CD4-positive, CD25-positive, alpha-beta regulatory T cell (primary cell): Measurements from ENCODE around the gene OR10T2. TPM values are rescaled to one million over a fixed set of nuclear protein-coding genes. Genes with fewer than 3 reads are reported as not detected.

Source experiments
- ATAC-seq, 2 donors: fragments of 150-1000 bp; cut with Tn5 transposase; one replicate each; pipeline ENCODE4 v1.10.0; 2021; ENCODE audit warnings: low read depth in 2 of 2, moderate number of reproducible peaks in 2 of 2, moderate library complexity in 1 of 2
- DNase-seq, 3 donors: peaks; one replicate each; pipeline versions ENCODE4 v3.0.0 to v3.0.0-alpha.2; 2012 to 2022; ENCODE audit warnings: mixed read lengths in 1 of 3
- H3K27ac ChIP-seq: one replicate; pipeline ENCODE4 v1.7.0; 2013; ENCODE audit warnings: mild to moderate bottlenecking, low read length; ENCODE audit not compliant: insufficient read depth, poor library complexity, severe bottlenecking
- H3K27me3 ChIP-seq: one replicate; pipeline ENCODE4 v1.7.0; 2013; ENCODE audit warnings: low read length; ENCODE audit not compliant: control insufficient read depth, insufficient read depth
- H3K36me3 ChIP-seq: one replicate; pipeline ENCODE4 v1.7.0; 2013; ENCODE audit warnings: mild to moderate bottlenecking, low read length, moderate library complexity; ENCODE audit not compliant: control insufficient read depth, insufficient read depth
- H3K4me1 ChIP-seq: 2 replicates; pipeline ENCODE4 v1.7.0; 2013; ENCODE audit warnings: mild to moderate bottlenecking, low read length; ENCODE audit not compliant: insufficient read depth, control insufficient read depth, poor library complexity, severe bottlenecking
- H3K4me3 ChIP-seq: one replicate; pipeline ENCODE4 v1.7.0; 2013; ENCODE audit warnings: low read depth, mild to moderate bottlenecking, low read length, moderate library complexity
- H3K9me3 ChIP-seq, 2 experiments: 1 replicate in 1 of 2; 2 replicates in 1 of 2; pipeline ENCODE4 v1.7.0; 2013; ENCODE audit warnings: low read length in 2 of 2, mild to moderate bottlenecking in 1 of 2, moderate library complexity in 1 of 2; ENCODE audit not compliant: control insufficient read depth in 2 of 2
- H3K27ac Mint-ChIP-seq, 3 donors: one replicate each; pipeline ENCODE4 v1.8.0; 2020 to 2022; ENCODE audit warnings: mild to moderate bottlenecking in 3 of 3, mixed read lengths in 3 of 3, moderate library complexity in 2 of 3
- H3K27me3 Mint-ChIP-seq: one replicate; pipeline ENCODE4 v1.8.0; 2022; ENCODE audit warnings: mild to moderate bottlenecking, mixed read lengths
- H3K36me3 Mint-ChIP-seq: one replicate; pipeline ENCODE4 v1.8.0; 2020; ENCODE audit warnings: mixed read lengths
- H3K4me1 Mint-ChIP-seq, 4 donors: one replicate each; pipeline ENCODE4 v1.8.0; 2020 to 2022; ENCODE audit warnings: mixed read lengths in 4 of 4, mild to moderate bottlenecking in 1 of 4
- H3K4me3 Mint-ChIP-seq, 4 donors: one replicate each; pipeline ENCODE4 v1.8.0; 2020 to 2022; ENCODE audit warnings: mild to moderate bottlenecking in 4 of 4, mixed read lengths in 4 of 4, moderate library complexity in 3 of 4
- H3K9me3 Mint-ChIP-seq, 7 donors: one replicate each; pipeline ENCODE4 v1.8.0; 2020 to 2022; ENCODE audit warnings: mixed read lengths in 7 of 7, mild to moderate bottlenecking in 3 of 7, moderate library complexity in 2 of 7
- polyA plus RNA-seq, 4 donors: library from polyadenylated mRNA; unstranded; fragments of 300-500 nt; fragmentation: Illumina TruSeq; gene quantifications; one replicate each; pipeline ENCODE4 v1.2.3, GENCODE V29; 2021
- total RNA-seq: library from RNA; stranded (reverse); gene quantifications from one replicate; pipeline ENCODE4 v1.2.3, GENCODE V29; 2022

Gene OR10T2
- total and polyA plus RNA-seq, 5 donors from 2014 or later, result not detected

- Mint-ChIP-seq H3K27ac (no peak overlapping the region), H3K27me3 (peaks cover 6% of the 10 kb centered on the region), H3K4me3 (no peak overlapping the region), H3K9me3 (no peaks in the 10 kb centered on the region), H3K36me3 (no peaks in the 10 kb centered on the region), H3K4me1 (no peaks in the 10 kb centered on the region)
- H3K4me3 ChIP-seq, result no peak overlapping the region
- no peaks in the 10 kb centered on the region for H3K27me3 ChIP-seq
- H3K27ac ChIP-seq, result no peak overlapping the region
- ATAC-seq (no peak), DNase-seq (no peak)
- no peaks in the 10 kb centered on the region for H3K36me3 ChIP-seq
- no peaks in the 10 kb centered on the region for H3K9me3 ChIP-seq
- no peaks in the 10 kb centered on the region for H3K4me1 ChIP-seq
These were observed 18.3 kb upstream of the OR10T2 start for GRCh38 chr1:158417586-158417985.

- Mint-ChIP-seq H3K36me3 (no peaks in the 10 kb centered on the region), H3K27ac (peak overlapping the region in 1 of 3 donors; percentile 38), H3K9me3 (no peaks in the 10 kb centered on the region), H3K4me3 (no peak overlapping the region), H3K27me3 (no peaks in the 10 kb centered on the region), H3K4me1 (no peaks in the 10 kb centered on the region)
- Histone ChIP-seq H3K4me3 (no peak overlapping the region), H3K36me3 (no peaks in the 10 kb centered on the region), H3K9me3 (no peaks in the 10 kb centered on the region), H3K27ac (no peak overlapping the region), H3K4me1 (no peaks in the 10 kb centered on the region), H3K27me3 (no peaks in the 10 kb centered on the region)
- ATAC-seq, result no peak
- DNase-seq, result no peak
These were observed 15.5 kb upstream of the OR10T2 start for GRCh38 chr1:158414651-158415345.

GRCh38 chr1:158407092-158407491 is 7.8 kb upstream of the OR10T2 start:
- no peak overlapping the region for H3K4me3 Mint-ChIP-seq
- peaks cover 15% of the 10 kb centered on the region for H3K27me3 Mint-ChIP-seq
- ATAC-seq (no peak), DNase-seq (no peak)
- Histone ChIP-seq H3K4me1 (no peaks in the 10 kb centered on the region), H3K27me3 (no peaks in the 10 kb centered on the region), H3K27ac (no peak overlapping the region), H3K9me3 (no peaks in the 10 kb centered on the region), H3K36me3 (no peaks in the 10 kb centered on the region), H3K4me3 (no peak overlapping the region)
- H3K36me3 Mint-ChIP-seq, result no peaks in the 10 kb centered on the region
- H3K4me1 Mint-ChIP-seq, result no peaks in the 10 kb centered on the region
- no peak overlapping the region for H3K27ac Mint-ChIP-seq
- H3K9me3 Mint-ChIP-seq, result peaks cover 0 to 3% (median 0%) of the 10 kb centered on the region in 7 donors

- Histone ChIP-seq H3K9me3 (no peaks in the 10 kb centered on the region), H3K4me1 (no peaks in the 10 kb centered on the region), H3K36me3 (no peaks in the 10 kb centered on the region), H3K4me3 (no peak overlapping the region), H3K27ac (no peak overlapping the region), H3K27me3 (peaks cover 5% of the 10 kb centered on the region)
- H3K27ac Mint-ChIP-seq, result no peak overlapping the region
- H3K27me3 Mint-ChIP-seq, result peaks cover 27% of the 10 kb centered on the region
- H3K4me1 Mint-ChIP-seq, result no peaks in the 10 kb centered on the region
- H3K4me3 Mint-ChIP-seq, result no peak overlapping the region
- no peak for ATAC-seq
- H3K9me3 Mint-ChIP-seq, result peaks cover 0 to 5% (median 0%) of the 10 kb centered on the region in 7 donors
- H3K36me3 Mint-ChIP-seq, result no peaks in the 10 kb centered on the region
- DNase-seq, result no peak
These were observed 1.6 kb upstream of the OR10T2 start for GRCh38 chr1:158400871-158401270.

GRCh38 chr1:158396646-158397045 is 2.6 kb downstream of the OR10T2 start:
- no peak for ATAC-seq
- no peak overlapping the region for H3K27ac Mint-ChIP-seq
- no peak for DNase-seq
- Histone ChIP-seq H3K4me3 (no peak overlapping the region), H3K27ac (no peak overlapping the region), H3K27me3 (peaks cover 5% of the 10 kb centered on the region), H3K36me3 (no peaks in the 10 kb centered on the region), H3K4me1 (no peaks in the 10 kb centered on the region), H3K9me3 (no peaks in the 10 kb centered on the region)
- no peaks in the 10 kb centered on the region for H3K36me3 Mint-ChIP-seq
- no peak overlapping the region for H3K4me3 Mint-ChIP-seq
- H3K27me3 Mint-ChIP-seq, result peaks cover 15% of the 10 kb centered on the region
- peaks cover 0 to under 1% (median 0%) of the 10 kb centered on the region in 7 donors for H3K9me3 Mint-ChIP-seq
- no peaks in the 10 kb centered on the region for H3K4me1 Mint-ChIP-seq

- DNase-seq (no peak), ATAC-seq (no peak)
- H3K27me3 Mint-ChIP-seq, result no peaks in the 10 kb centered on the region
- no peak overlapping the region for H3K27ac Mint-ChIP-seq
- Histone ChIP-seq H3K27ac (no peak overlapping the region), H3K4me3 (no peak overlapping the region), H3K9me3 (no peaks in the 10 kb centered on the region), H3K4me1 (no peaks in the 10 kb centered on the region), H3K27me3 (peaks cover 2% of the 10 kb centered on the region), H3K36me3 (no peaks in the 10 kb centered on the region)
- H3K36me3 Mint-ChIP-seq, result no peaks in the 10 kb centered on the region
- H3K9me3 Mint-ChIP-seq, result no peaks in the 10 kb centered on the region
- H3K4me3 Mint-ChIP-seq, result no peak overlapping the region
- no peaks in the 10 kb centered on the region for H3K4me1 Mint-ChIP-seq
These were observed 5.8 kb downstream of the OR10T2 start for GRCh38 chr1:158393476-158393875.

- no peaks in the 10 kb centered on the region for H3K36me3 Mint-ChIP-seq
- H3K27me3 Mint-ChIP-seq, result no peaks in the 10 kb centered on the region
- no peak overlapping the region for H3K27ac ChIP-seq
- ATAC-seq (no peak), DNase-seq (no peak)
- H3K4me1 Mint-ChIP-seq, result no peaks in the 10 kb centered on the region
- no peaks in the 10 kb centered on the region for H3K9me3 ChIP-seq
- no peaks in the 10 kb centered on the region for H3K36me3 ChIP-seq
- H3K27me3 ChIP-seq, result peaks cover 2% of the 10 kb centered on the region
- H3K4me1 ChIP-seq, result no peaks in the 10 kb centered on the region
- H3K4me3 Mint-ChIP-seq, result no peak overlapping the region
- H3K9me3 Mint-ChIP-seq, result peaks cover 0 to 5% (median 2%) of the 10 kb centered on the region in 7 donors
- H3K4me3 ChIP-seq, result no peak overlapping the region
- no peak overlapping the region for H3K27ac Mint-ChIP-seq
These were observed 8.2 kb downstream of the OR10T2 start for GRCh38 chr1:158391099-158391498.

GRCh38 chr1:158390331-158390730 is 8.9 kb downstream of the OR10T2 start:
- ATAC-seq, result no peak

More at GRCh38 chr1:158390331-158390730, 8.9 kb downstream of the OR10T2 start:
- no peak overlapping the region for H3K4me3 Mint-ChIP-seq
- H3K9me3 Mint-ChIP-seq, result peaks cover 0 to 5% (median 2%) of the 10 kb centered on the region in 7 donors
- DNase-seq, result no peak
- H3K36me3 Mint-ChIP-seq, result no peaks in the 10 kb centered on the region
- no peak overlapping the region for H3K27ac Mint-ChIP-seq
- H3K4me1 Mint-ChIP-seq, result no peaks in the 10 kb centered on the region
- Histone ChIP-seq H3K4me1 (no peaks in the 10 kb centered on the region), H3K27me3 (peaks cover 2% of the 10 kb centered on the region), H3K36me3 (no peaks in the 10 kb centered on the region), H3K27ac (no peak overlapping the region), H3K4me3 (no peak overlapping the region), H3K9me3 (no peaks in the 10 kb centered on the region)
- H3K27me3 Mint-ChIP-seq, result no peaks in the 10 kb centered on the region
